ENCODE results near the gene TANGO6.

DNA sequence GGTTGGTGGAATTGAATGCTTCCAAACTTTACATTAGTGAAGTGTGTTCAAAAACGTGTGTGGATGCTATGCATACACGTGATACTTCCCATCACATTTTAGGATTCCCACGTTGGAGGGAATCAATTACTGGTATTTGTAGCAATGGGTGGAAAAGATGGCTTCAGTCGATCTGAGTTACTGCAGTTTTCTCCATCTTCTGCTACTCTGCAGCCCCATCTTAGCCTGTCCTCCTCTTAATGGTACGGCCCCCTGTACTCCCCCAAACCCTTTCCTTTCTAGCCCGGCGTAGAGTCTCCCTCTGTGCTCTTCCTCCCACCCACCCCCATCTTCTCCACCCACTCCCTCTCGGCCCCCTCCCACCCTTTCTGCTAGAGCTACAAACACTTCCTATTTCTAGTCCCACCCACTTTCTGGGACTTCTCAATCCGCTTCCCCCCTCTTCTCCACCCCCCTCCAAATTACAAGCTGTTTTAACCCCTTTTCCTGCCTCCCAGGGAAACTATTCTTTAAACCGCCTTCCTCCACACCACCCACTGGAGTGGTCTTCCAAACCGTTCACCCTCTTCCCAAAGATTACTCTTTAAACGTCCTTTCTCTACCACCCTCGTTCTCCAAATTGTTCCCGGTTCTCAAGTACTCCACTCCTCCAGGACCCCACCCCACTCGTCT is 288.0 kb downstream of the TANGO6 start:
- TF ChIP-seq POLR2AphosphoS5 (IDR thresholded peaks at IDR 0.05; ENCODE audit: low read depth, low read length) (0 out of 2 replicates have a peak, but pooled peaks have one; percentile 44), TAF1 (IDR thresholded peaks at IDR 0.05; ENCODE audit: borderline replicate concordance, low read depth, low read length) (0 out of 2 replicates have a peak, but pooled peaks have one; percentile 7)

All from GM12892 (cell line).